Colonic mucosa (tissue), 4 donors: ENCODE results near the gene SMIM28. TPM values are rescaled to one million over a fixed set of nuclear protein-coding genes. Genes with fewer than 3 reads are reported as not detected.

Experiments
- DNase-seq: peaks from one replicate; pipeline ENCODE4 v3.0.0-alpha.2; 2020
- H3K27ac ChIP-seq: fragments of 200-600 bp; one replicate; pipeline ENCODE4 v1.8.0; 2021
- H3K27me3 ChIP-seq: fragments of 200-600 bp; one replicate; pipeline ENCODE4 v1.8.0; 2021
- H3K36me3 ChIP-seq: fragments of 200-600 bp; one replicate; pipeline ENCODE4 v1.8.0; 2021
- H3K4me1 ChIP-seq: fragments of 200-600 bp; one replicate; pipeline ENCODE4 v1.8.0; 2021; ENCODE audit warnings: mild to moderate bottlenecking
- H3K4me3 ChIP-seq: fragments of 200-600 bp; one replicate; pipeline ENCODE4 v1.8.0; 2021
- H3K9ac ChIP-seq, 2 donors: one replicate each; pipeline ENCODE4 v1.7.0; 2013; ENCODE audit warnings: control low read depth in 2 of 2, low read depth in 2 of 2, low read length in 2 of 2
- H3K9me3 ChIP-seq: fragments of 200-600 bp; one replicate; pipeline ENCODE4 v1.8.0; 2021
- CTCF ChIP-seq: fragments of 200-600 bp; IDR thresholded peaks from one replicate; pipeline ENCODE4 v1.8.0; 2022; ENCODE audit warnings: antibody characterized with exemption, mild to moderate bottlenecking
- intact Hi-C: fragments of 100-400 bp; cut with DNase I; formaldehyde crosslinking; loops from one replicate; pipeline ENCODE4 v1.14.1; 2022
- total RNA-seq, 2 donors: library from RNA; stranded (reverse); fragmentation: NEBNext Ultra II Directional in 1 of 2; extraction: Animal tissue kit (Norgen Biotek cat#: 25700) in 1 of 2; gene quantifications; one replicate each; pipeline ENCODE4 v1.2.1, GENCODE V29; 2021
- donor health status: healthy.
- donor health status: DM: no; HTN: no; CAD: no.
- donor health status: DM: no; HTN: no; CAD: no.

The SMIM28 gene
- total RNA-seq, 2 donors from 2014 or later: 0.29 TPM; not detected in 1

GRCh38 chr6:138428944-138429598 lies 51.4 kb downstream of the SMIM28 start:
- Histone ChIP-seq H3K27ac (no peak overlapping the region), H3K27me3 (no peaks in the 10 kb centered on the region), H3K9me3 (no peaks in the 10 kb centered on the region), H3K9ac (no peak overlapping the region), H3K4me1 (no peaks in the 10 kb centered on the region), H3K4me3 (no peak overlapping the region), H3K36me3 (no peaks in the 10 kb centered on the region)
- intact Hi-C loops: loop anchor here (2.0 to 10.0 kb wide), 2 partner anchors 80 to 346 kb away; partner anchors contain the start of gene CCDC28A
- peak; percentile 49 for TF ChIP-seq CTCF
- no peak for DNase-seq

GRCh38 chr6:138429761-138430160 lies 52.1 kb downstream of the SMIM28 start:
- Histone ChIP-seq H3K9me3 (no peaks in the 10 kb centered on the region), H3K36me3 (no peaks in the 10 kb centered on the region), H3K4me1 (no peaks in the 10 kb centered on the region), H3K27me3 (no peaks in the 10 kb centered on the region), H3K27ac (no peak overlapping the region), H3K9ac (no peak overlapping the region), H3K4me3 (no peak overlapping the region)
- no peak for TF ChIP-seq CTCF
- DNase-seq: no peak
- intact Hi-C loops: loop anchor here (2.0 to 10.0 kb wide), 3 partner anchors 79 to 345 kb away; partner anchors contain the start of gene CCDC28A

GRCh38 chr6:138430361-138431145 lies 52.8 kb downstream of the SMIM28 start:
- no peak for DNase-seq
- Histone ChIP-seq H3K27ac (no peak overlapping the region), H3K27me3 (no peaks in the 10 kb centered on the region), H3K4me1 (no peaks in the 10 kb centered on the region), H3K36me3 (no peaks in the 10 kb centered on the region), H3K9me3 (no peaks in the 10 kb centered on the region), H3K9ac (no peak overlapping the region), H3K4me3 (no peak overlapping the region)
- TF ChIP-seq CTCF: no peak
- intact Hi-C loops: loop anchor here (5.0 kb wide), 1 partner anchor 162 kb away; no protein-coding TSS in a partner anchor

- no peak overlapping the region for H3K4me3 ChIP-seq
- intact Hi-C loops: loop anchor here (5.0 kb wide), 1 partner anchor 161 kb away; no protein-coding TSS in a partner anchor
- H3K9me3 ChIP-seq: no peaks in the 10 kb centered on the region
- no peak for DNase-seq
- H3K36me3 ChIP-seq: no peaks in the 10 kb centered on the region
- no peak overlapping the region for H3K9ac ChIP-seq
- no peak overlapping the region for H3K27ac ChIP-seq
- H3K4me1 ChIP-seq: no peaks in the 10 kb centered on the region
- TF ChIP-seq CTCF: no peak
- H3K27me3 ChIP-seq: no peaks in the 10 kb centered on the region
Measured at GRCh38 chr6:138431256-138432062, 53.8 kb downstream of the SMIM28 start.

GRCh38 chr6:138432063-138432356 lies 54.3 kb downstream of the SMIM28 start:
- Histone ChIP-seq H3K9me3 (no peaks in the 10 kb centered on the region), H3K27ac (no peak overlapping the region), H3K4me1 (no peaks in the 10 kb centered on the region), H3K9ac (no peak overlapping the region), H3K27me3 (no peaks in the 10 kb centered on the region), H3K4me3 (no peak overlapping the region), H3K36me3 (no peaks in the 10 kb centered on the region)
- no peak for DNase-seq
- intact Hi-C loops: loop anchor here (5.0 kb wide), 1 partner anchor 160 kb away; no protein-coding TSS in a partner anchor
- no peak for TF ChIP-seq CTCF
